ENCODE results near the gene SLC38A1.
"Not testable (repeated sequence)": the region's sequence is repeated elsewhere in the genome, so short reads cannot be mapped to it uniquely, and the experiment has no call there.

Gene SLC38A1

DNA sequence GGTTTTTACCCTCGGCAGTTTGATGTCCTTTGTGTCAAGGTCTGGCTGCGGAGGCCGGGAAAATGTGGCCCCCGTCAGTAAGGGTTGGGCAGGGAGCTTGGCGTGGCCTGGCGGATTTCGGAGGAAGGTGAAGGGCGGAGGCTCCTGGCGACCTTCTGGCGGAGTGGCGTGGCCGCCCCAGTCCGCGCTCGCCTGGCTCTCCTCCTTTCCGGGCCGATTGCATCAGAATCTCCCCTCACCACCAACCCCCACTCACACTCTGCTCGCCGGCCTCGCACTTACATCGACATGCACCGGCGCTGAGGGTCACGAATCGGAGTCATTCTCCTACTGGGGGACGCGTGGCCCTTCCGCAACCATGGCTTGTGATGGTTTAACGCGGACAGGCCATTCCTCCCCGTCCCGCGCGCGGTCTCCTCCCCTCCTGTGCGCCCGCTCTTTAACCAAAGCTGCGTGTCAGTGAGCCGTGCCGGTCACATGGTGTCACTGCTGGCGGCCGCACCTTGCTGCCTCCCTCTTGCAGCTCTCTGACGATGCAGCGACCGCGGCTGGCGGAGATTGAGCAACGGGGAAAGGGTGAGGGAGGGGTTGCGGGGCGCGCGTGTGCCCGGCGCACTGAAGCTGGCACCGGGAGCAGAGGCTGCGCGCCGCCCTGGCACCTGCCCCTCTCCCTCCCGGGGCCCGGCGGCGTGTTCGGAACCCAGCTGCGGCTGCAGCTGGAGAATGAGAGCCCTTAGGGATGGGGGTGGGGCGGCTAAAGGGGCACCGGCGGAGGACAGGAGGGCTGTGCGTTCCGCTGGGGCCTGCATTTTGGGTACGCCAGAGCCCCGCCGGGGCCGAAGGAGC is at the start of gene SLC38A1:
SLC38A1 (minus strand) TSS at position 461 of the 846 bp plus-strand sequence. CDS start 29,243 bp downstream, outside the sequence.
- DNase-seq, result peak; percentile 94

- no peak for DNase-seq
These were observed 49.2 kb upstream of the SLC38A1 start for GRCh38 chr12:46318037-46318436.

GRCh38 chr12:46304070-46304469 is 35.2 kb upstream of the SLC38A1 start:
- no peak for DNase-seq

DNA sequence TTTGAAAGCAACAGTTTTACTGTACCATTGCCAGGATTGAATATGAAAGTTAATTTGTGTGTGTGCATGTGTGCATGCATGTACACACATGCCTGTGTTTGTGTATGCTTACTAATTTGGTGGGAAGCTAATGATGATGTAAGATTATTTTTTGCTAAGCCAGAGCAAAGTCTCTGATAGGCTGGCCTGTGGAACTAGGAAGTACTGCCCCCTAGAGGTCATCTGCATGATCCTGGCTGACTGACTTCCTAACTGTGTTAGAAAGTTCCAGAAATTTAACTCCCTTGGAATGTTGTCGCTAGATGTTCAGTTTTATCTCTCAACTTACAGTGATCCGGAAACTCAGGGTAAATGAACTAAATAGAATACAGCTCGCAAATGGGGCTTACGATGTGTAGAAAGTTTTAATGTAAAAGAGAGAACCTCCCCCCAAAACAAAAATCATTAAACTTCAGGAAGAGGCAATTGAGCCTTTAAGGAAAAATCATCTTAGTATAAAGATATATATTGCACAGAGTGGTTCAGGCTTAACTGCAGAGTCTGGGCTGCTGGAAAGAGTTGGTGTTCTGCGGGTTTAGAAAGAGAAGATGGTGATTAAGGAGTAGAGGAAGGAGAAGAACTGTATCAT is 34.3 kb upstream of the SLC38A1 start:
- peak; percentile 26 for DNase-seq

GRCh38 chr12:46300910-46301309 is 32.1 kb upstream of the SLC38A1 start:
- DNase-seq, result peak; percentile 37

- DNase-seq, result peak; percentile 30
These were observed 31.0 kb upstream of the SLC38A1 start for GRCh38 chr12:46299851-46300250.

DNA sequence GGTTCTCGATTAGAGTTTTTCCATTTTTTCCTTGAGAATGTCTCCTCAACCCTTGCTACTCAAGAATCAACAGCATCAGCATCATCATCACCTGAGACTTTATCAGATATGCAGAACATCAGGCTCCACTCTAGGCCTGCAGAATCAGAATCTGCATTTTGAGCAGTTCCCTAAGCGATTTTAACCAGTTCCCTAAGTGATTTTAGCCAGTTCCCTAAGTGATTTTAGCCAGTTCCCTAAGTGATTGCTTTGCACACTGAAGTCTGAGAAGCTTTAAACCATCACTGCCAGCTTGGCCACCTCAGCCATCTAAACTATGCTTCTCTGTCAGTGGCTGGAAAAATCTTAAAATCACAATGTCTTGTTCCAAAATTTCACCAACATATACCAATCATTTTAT is 29.4 kb upstream of the SLC38A1 start:
- no peak for DNase-seq

GRCh38 chr12:46296822-46297221 is 28.0 kb upstream of the SLC38A1 start:
- no peak for DNase-seq

DNA sequence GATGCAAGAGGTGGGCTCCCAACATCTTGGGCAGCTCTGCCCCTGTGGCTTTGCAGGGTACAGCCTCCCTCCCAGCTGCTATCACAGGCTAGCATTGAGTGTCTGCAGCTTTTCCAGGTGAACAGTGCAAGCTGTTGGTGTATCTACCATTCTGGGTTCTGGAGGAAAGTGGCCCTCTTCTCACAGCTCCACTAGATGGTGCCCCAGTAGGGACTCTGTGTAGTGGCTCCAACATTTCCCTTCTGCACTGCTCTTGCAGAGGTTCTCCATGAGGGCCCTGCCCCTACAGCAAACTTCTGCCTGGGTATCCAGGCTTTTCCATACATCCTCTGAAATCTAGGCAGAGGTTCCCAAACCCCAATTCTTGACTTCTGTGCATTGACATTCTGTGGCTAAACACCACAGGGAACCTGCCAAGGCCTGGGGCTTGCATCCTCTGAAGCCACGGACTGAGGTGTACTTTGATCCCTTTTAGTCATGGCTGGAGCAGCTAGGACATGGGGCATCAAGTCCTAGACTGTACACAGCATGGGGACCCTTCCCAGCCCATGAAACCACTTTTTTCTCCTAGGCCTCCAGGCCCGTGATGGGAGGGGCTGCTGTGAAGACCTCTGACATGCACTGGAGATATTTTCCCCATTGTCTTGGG is 24.0 kb upstream of the SLC38A1 start:
- DNase-seq, result no peak

DNA sequence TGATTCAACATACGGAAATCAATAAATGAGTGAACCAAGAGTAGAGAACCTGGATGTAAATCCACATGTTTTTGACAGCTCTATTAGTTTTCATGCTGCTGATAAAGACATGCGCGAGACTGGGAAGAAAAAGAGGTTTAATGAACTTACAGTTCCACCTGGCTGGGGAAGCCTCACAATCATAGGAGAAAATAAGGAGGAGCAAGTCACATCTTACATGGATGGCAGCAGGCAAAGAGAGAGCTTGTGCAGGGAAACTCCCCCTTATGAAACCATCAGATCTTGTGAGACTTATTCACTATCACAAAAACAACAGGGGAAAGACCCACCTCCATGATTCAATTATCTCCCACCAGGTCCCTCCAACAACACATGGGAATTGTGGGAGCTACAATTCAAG is 23.1 kb upstream of the SLC38A1 start:
- DNase-seq, result not testable (repeated sequence)

- DNase-seq, result not testable (repeated sequence)
These were observed 16.3 kb upstream of the SLC38A1 start for GRCh38 chr12:46285177-46285576.

GRCh38 chr12:46282829-46283228 is 14.0 kb upstream of the SLC38A1 start:
- no peak for DNase-seq

DNA sequence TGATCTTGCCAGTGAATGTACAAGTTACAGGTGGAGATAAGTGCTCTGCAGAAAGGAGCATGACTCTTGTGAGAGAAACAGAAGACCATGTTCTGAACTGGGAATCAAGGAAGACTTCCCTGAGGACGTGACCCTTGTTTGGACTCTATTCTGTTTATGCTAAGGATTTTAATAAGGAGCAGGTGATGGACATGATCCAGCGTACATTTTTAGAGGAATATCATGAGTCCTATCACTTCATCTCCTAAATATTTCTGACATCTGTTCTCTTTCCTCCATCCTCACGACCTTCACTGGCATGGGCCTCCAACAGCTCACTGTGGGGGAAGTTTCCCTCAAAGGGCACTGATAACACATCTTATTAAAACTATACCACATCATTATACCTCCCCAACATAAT is 7.9 kb upstream of the SLC38A1 start:
- DNase-seq, result no peak

- no peak for DNase-seq
These were observed 3.0 kb upstream of the SLC38A1 start for GRCh38 chr12:46271863-46272262.

DNA sequence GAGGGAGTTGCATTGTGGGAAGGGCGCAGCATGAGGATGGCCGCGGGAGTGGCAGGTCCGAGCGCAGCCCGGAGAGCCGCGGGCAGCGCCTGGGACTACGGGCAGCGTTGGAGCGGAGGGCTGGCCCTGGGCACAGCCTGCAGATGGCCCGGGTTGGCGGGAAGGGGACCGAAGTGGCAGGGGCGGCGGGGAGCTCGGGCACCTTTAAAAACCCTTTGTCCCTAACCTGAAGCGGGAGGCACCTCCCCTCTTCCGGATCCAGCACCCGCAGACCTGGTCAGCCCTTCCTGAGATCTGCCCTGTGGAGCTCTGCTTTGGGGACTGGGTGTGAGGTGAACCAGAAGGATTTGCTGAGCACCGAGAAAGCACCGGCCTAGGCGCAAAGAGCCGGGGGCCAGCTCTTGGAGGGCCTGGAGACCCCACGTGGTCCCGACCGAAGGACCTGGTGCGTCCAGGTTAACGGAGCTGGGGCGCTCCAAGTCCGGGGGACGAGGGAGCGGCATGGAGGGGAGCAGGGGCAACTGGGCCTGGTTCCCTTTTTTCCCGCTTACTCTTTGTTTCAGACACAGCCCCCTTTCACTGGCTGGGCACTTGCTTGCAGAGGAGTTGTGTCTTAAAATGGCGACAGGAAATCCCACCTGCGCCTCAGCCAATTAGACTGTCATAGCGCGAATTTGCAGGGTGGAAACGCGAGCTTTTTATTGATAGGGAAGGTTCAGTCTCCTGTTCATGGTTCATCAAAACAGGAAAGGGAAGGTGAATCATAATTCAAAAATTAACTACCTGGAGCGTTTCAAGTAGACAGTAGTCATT is 792 bp upstream of the SLC38A1 start:
- peak; percentile 84 for DNase-seq

DNA sequence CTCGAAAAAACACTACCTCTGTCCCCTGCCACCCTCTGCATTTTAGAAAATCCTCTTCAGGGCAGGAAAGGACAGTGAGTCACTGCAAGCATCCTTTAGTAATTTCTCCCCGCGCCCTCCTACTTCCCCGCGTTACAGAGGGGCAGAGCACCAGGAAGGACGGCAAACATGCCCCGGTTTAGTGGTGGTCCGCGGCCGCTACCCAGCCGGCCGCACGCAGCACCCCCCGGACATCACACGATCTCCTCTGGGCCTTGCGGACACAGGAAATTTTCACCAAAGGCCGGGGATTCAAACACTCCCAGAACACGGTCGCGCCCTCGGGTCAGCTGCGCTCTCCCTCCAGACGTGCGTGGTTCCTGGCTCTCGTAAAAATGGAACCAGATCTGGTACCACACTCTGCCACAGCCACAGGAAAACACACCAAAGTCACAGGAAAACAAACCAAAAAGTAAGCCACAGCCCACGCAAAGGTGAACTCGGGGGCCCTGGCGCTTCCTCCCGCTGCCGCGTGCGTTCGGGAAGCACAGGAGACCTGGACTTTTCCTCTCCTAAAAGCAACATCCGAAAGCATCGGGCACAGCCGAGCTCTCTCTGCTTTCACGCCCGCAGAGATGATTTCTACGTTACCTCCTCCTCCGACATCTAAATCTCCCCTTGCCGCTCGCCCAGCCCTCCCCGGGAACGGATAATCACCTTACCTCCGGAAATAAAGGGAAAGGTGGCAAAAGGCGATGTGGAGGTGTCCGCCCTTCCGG is 839 bp downstream of the SLC38A1 start:
- DNase-seq, result peak; percentile 82

GRCh38 chr12:46267575-46267824 is 1.3 kb downstream of the SLC38A1 start:
- peak; percentile 90 for DNase-seq

GRCh38 chr12:46266869-46267574 is 1.8 kb downstream of the SLC38A1 start:
- no peak for DNase-seq

DNA sequence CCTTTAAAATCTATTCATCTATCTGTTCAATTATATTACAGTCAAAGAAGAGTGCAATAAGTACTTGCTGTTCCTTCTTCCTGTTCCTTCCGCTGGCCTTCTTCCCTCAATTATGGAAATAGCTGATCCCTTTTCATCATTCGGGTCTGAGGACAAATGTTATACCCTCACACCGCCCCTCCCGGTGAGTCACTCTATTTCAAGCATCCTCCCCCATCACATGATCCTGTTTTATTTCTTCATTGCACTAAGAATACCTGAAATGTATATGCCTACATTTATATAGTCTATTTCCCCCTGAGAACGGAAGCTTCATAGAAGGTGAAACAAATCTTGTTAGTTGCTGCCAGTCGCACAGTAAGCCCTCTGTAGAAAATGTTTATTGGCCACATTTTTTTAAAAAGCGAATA is 2.5 kb downstream of the SLC38A1 start:
- DNase-seq, result peak; percentile 68

DNA sequence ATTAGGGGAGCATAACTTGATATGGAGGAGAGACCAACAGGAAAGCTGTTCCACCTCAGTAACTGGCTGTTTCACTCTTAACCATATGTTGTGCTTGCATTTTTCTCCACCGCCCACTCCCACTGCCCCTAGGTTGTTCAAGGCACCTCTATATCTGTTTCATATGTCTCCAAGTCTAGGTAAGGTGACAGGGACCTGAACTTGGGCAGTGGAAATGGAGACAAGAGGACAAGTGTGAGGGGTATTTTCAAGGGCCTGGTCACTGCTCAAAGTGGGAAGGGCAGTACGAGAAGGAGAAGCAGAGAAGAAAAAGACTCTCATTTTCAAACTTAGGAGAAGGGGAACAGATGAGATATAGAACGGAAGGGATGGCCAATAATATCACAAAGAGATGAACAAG is 3.1 kb downstream of the SLC38A1 start:
- DNase-seq, result peak; percentile 20

DNA sequence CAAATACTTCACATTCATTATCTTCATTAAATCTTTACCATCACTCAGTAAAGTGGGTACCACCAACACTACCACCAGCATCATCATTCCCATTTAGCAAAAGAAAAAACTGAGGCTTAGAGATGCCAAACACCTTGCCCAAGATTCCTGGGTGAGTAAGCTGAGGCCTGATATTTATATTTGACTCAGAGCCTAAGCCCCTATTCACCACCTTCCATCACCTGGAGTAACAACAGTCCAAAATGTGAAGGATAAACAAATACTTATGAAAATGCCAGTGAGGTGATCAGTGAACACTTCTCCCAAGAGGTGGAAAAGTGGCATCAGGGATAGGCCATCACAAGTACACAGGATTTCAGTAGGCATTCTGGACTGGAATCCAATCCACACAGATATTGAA is 3.7 kb downstream of the SLC38A1 start:
- DNase-seq, result peak; percentile 9

GRCh38 chr12:46264057-46264456 is 4.8 kb downstream of the SLC38A1 start:
- no peak for DNase-seq

Data from eye (tissue), 1 donor.